PC-3 (cell line): ENCODE data around the gene KCNQ1. TPM values are rescaled to one million over a fixed set of nuclear protein-coding genes. Genes with fewer than 3 reads are reported as not detected.

Source experiments
- ATAC-seq: fragments of 200-7000 bp; cut with Tn5 transposase; 2 replicates; pipeline ENCODE4 v1.9.1; 2020; ENCODE audit warnings: mild to moderate bottlenecking, moderate library complexity
- BruUV-seq: library from RNA; stranded (reverse); fragments of 400-500 nt; replicated peaks from 2 replicates; lab custom pipeline; 2021; lab: Mats Ljungman, UMichigan
- CTCF ChIA-PET: fragments of 300-600 bp; sonication (Branson Sonifier 250); formaldehyde crosslinking; loops from one replicate; lab custom pipeline; 2022; ENCODE audit warnings: antibody characterized with exemption; lab: Charles Lee
- POLR2A ChIA-PET: fragments of 300-600 bp; sonication (Branson Sonifier 250); formaldehyde crosslinking; loops from one replicate; lab custom pipeline; 2022; ENCODE audit warnings: antibody characterized with exemption; ENCODE audit not compliant: unreplicated experiment; lab: Charles Lee
- DNase-seq: peaks from one replicate; pipeline ENCODE4 v3.0.0-alpha.2; 2015
- H2AFZ ChIP-seq: fragments of 300-600 bp; sonication (generic); 2 replicates; pipeline ENCODE4 v1.6.0; 2016; ENCODE audit warnings: antibody characterized with exemption, low read length
- H3F3A ChIP-seq: fragments of 300-600 bp; sonication (generic); one replicate; pipeline ENCODE4 v1.6.0; 2017; ENCODE audit warnings: antibody characterized with exemption, low read length, control low read depth, mild to moderate bottlenecking; ENCODE audit not compliant: unreplicated experiment
- H3K27ac ChIP-seq: fragments of 300-600 bp; sonication (generic); 2 replicates; pipeline ENCODE4 v1.5.1; 2016; ENCODE audit warnings: mild to moderate bottlenecking, low read length
- H3K27me3 ChIP-seq: fragments of 300-600 bp; sonication (generic); 2 replicates; pipeline ENCODE4 v1.6.1; 2016; ENCODE audit warnings: low read length, mixed read lengths
- H3K36me3 ChIP-seq: fragments of 300-600 bp; sonication (generic); 2 replicates; pipeline ENCODE4 v1.6.1; 2016; ENCODE audit warnings: low read depth, mixed run types, low read length, mixed read lengths
- H3K4me1 ChIP-seq: fragments of 300-600 bp; sonication (generic); 2 replicates; pipeline ENCODE4 v1.5.1; 2016; ENCODE audit warnings: low read length; ENCODE audit not compliant: insufficient read depth
- H3K4me2 ChIP-seq: fragments of 300-600 bp; sonication (generic); 2 replicates; pipeline ENCODE4 v1.6.0; 2016; ENCODE audit warnings: low read length
- H3K4me3 ChIP-seq: fragments of 300-600 bp; sonication (generic); 2 replicates; pipeline ENCODE4 v1.5.1; 2016; ENCODE audit warnings: mild to moderate bottlenecking, low read length, mixed read lengths
- H3K79me2 ChIP-seq: fragments of 300-600 bp; sonication (generic); 2 replicates; pipeline ENCODE4 v1.6.1; 2017; ENCODE audit warnings: low read length, mixed read lengths
- H3K9ac ChIP-seq: fragments of 300-600 bp; sonication (generic); 2 replicates; pipeline ENCODE4 v1.6.0; 2016; ENCODE audit warnings: mild to moderate bottlenecking, low read length
- H3K9me2 ChIP-seq: fragments of 300-600 bp; sonication (generic); replicated peaks from 2 replicates; pipeline ENCODE4 v1.6.1; 2016; ENCODE audit warnings: mixed run types, low read length, mixed read lengths
- H3K9me3 ChIP-seq: fragments of 300-600 bp; sonication (generic); 2 replicates; pipeline ENCODE4 v1.6.1; 2016; ENCODE audit warnings: low read length, mixed read lengths
- H4K20me1 ChIP-seq: fragments of 300-600 bp; sonication (generic); 2 replicates; pipeline ENCODE4 v1.6.1; 2016; ENCODE audit warnings: low read length, mixed read lengths
- CTCF ChIP-seq: fragments of 300-600 bp; sonication (generic); conservative IDR thresholded peaks from 2 replicates; pipeline ENCODE4 v1.5.1; 2017; ENCODE audit warnings: antibody characterized with exemption, low read depth, mild to moderate bottlenecking, low read length
- EZH2 ChIP-seq: fragments of 300-600 bp; sonication (generic); IDR thresholded peaks from one replicate; pipeline ENCODE4 v1.6.1; 2017; ENCODE audit warnings: antibody characterized with exemption, mild to moderate bottlenecking, low read length; ENCODE audit not compliant: unreplicated experiment
- EZH2phosphoT487 ChIP-seq: fragments of 300-600 bp; sonication (generic); IDR thresholded peaks from 2 replicates; pipeline ENCODE4 v1.6.1; 2018; ENCODE audit warnings: mild to moderate bottlenecking, antibody characterized with exemption, low read length, borderline replicate concordance
- intact Hi-C: fragments of 100-400 bp; cut with micrococcal nuclease; formaldehyde crosslinking; loops from 2 replicates; pipeline ENCODE4 v1.9.0; 2023
- total RNA-seq: library from RNA; depleted of rRNA; stranded (reverse); fragments of >200 nt; gene quantifications from 2 replicates; pipeline ENCODE4 v1.2.3, GENCODE V29; 2014

KCNQ1 gene
- total RNA-seq, 1 experiment from 2014 or later = 0.40 TPM

GRCh38 chr11:2436521-2437031 lies 8.2 kb upstream of the KCNQ1 start:
- Histone ChIP-seq H2AFZ (no peak overlapping the region), H3K36me3 (no peaks in the 10 kb centered on the region), H3K9me3 (no peaks in the 10 kb centered on the region), H3K9ac (no peak overlapping the region), H3K27ac (no peak overlapping the region), H3K4me3 (no peak overlapping the region), H3K4me1 (no peaks in the 10 kb centered on the region), H4K20me1 (no peaks in the 10 kb centered on the region), H3K9me2 (no peaks in the 10 kb centered on the region), H3F3A (no peaks in the 10 kb centered on the region), H3K27me3 (no peaks in the 10 kb centered on the region), H3K4me2 (no peak overlapping the region), H3K79me2 (no peaks in the 10 kb centered on the region)
- TF ChIP-seq CTCF = no peak
- no peak for TF ChIP-seq EZH2
- TF ChIP-seq EZH2phosphoT487 = no peak
- ATAC-seq = no peak
- intact Hi-C loops = no loop called here
- POLR2A ChIA-PET = no interaction called here
- CTCF ChIA-PET = no interaction called here
- no peak for DNase-seq
- BruUV-seq = no TSS peak

GRCh38 chr11:2437516-2437915 lies 7.3 kb upstream of the KCNQ1 start:
- POLR2A ChIA-PET = no interaction called here
- ATAC-seq (no peak), DNase-seq (no peak)
- H3K27me3 ChIP-seq = no peaks in the 10 kb centered on the region
- H3F3A ChIP-seq = no peaks in the 10 kb centered on the region
- no peak for TF ChIP-seq CTCF
- TF ChIP-seq EZH2phosphoT487 = no peak
- no peak for TF ChIP-seq EZH2
- no peaks in the 10 kb centered on the region for H3K36me3 ChIP-seq
- H3K9ac ChIP-seq = no peak overlapping the region
- H3K9me2 ChIP-seq = no peaks in the 10 kb centered on the region
- BruUV-seq = no TSS peak
- no peak overlapping the region for H3K27ac ChIP-seq
- intact Hi-C loops = no loop called here
- H3K4me3 ChIP-seq = no peak overlapping the region
- CTCF ChIA-PET = no interaction called here
- H2AFZ ChIP-seq = no peak overlapping the region
- no peaks in the 10 kb centered on the region for H4K20me1 ChIP-seq
- no peaks in the 10 kb centered on the region for H3K4me1 ChIP-seq
- H3K9me3 ChIP-seq = no peaks in the 10 kb centered on the region
- H3K79me2 ChIP-seq = no peaks in the 10 kb centered on the region
- no peak overlapping the region for H3K4me2 ChIP-seq

GRCh38 chr11:2439820-2440219 lies 5.0 kb upstream of the KCNQ1 start:
- no TSS peak for BruUV-seq
- ATAC-seq (no peak), DNase-seq (no peak)
- Histone ChIP-seq H3K27ac (no peak overlapping the region), H3K9me3 (no peaks in the 10 kb centered on the region), H3K9me2 (no peaks in the 10 kb centered on the region), H3K4me3 (no peak overlapping the region), H3K9ac (no peak overlapping the region), H3K4me1 (no peaks in the 10 kb centered on the region), H3K36me3 (no peaks in the 10 kb centered on the region), H3K4me2 (no peak overlapping the region), H3K79me2 (no peaks in the 10 kb centered on the region), H3F3A (no peaks in the 10 kb centered on the region), H3K27me3 (no peaks in the 10 kb centered on the region), H2AFZ (no peak overlapping the region), H4K20me1 (no peaks in the 10 kb centered on the region)
- intact Hi-C loops = no loop called here
- ChIA-PET CTCF (no interaction called here), POLR2A (no interaction called here)
- TF ChIP-seq EZH2 (no peak), CTCF (no peak), EZH2phosphoT487 (no peak)
